ENCODE results near the gene HSPA14.

DNA sequence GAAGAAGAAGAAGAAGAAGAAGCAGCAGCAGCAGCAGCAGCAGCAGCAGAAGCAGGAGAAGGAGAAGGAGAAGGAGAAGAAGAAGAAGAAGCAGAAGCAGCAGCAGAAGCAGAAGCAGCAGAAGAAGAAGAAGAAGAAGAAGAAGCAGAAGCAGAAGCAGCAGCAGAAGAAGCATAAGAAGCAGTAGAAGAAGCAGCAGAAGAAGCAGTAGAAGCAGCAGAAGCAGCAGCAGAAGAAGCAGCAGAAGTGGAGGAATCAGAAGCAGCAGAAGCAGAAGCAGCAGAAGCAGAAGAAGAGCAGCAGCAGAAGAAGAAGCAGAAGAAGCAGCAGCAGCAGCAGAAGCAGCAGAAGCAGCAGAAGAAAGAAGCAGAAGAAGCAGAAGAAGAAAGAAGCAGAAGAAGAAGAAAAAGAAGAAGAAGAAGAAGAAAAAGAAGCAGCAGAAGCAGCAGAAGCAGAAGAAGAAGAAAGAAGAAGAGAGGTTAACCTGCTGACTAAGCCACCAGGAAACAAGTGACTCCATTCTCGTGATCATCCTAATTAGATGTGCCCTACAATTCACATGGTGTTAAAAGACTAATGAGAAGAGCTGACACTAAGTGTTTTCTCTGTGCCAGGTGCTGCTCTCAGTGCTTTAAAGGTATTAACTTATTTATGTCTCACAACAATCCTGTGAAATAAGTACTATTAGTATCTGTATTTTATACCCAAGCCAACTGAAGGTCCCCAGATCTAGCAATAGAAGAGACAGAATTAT, 11.9 kb upstream of the HSPA14 start:
- TF ChIP-seq, protein P1, sequence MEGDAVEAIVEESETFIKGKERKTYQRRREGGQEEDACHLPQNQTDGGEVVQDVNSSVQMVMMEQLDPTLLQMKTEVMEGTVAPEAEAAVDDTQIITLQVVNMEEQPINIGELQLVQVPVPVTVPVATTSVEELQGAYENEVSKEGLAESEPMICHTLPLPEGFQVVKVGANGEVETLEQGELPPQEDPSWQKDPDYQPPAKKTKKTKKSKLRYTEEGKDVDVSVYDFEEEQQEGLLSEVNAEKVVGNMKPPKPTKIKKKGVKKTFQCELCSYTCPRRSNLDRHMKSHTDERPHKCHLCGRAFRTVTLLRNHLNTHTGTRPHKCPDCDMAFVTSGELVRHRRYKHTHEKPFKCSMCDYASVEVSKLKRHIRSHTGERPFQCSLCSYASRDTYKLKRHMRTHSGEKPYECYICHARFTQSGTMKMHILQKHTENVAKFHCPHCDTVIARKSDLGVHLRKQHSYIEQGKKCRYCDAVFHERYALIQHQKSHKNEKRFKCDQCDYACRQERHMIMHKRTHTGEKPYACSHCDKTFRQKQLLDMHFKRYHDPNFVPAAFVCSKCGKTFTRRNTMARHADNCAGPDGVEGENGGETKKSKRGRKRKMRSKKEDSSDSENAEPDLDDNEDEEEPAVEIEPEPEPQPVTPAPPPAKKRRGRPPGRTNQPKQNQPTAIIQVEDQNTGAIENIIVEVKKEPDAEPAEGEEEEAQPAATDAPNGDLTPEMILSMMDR (IDR thresholded peaks at IDR 0.05) = no peak
- TF ChIP-seq POLR2A (IDR thresholded peaks at IDR 0.05) (no peak), POLR2AphosphoS5 (IDR thresholded peaks at IDR 0.05) (no peak)
